HG02840 (cell line): ENCODE data around the gene DSG3.

Experiments used
- ATAC-seq: cut with Tn5 transposase; IDR thresholded peaks from one replicate; pipeline ENCODE4 v1.9.1; 2021; ENCODE audit warnings: mild to moderate bottlenecking, moderate library complexity, moderate number of reproducible peaks; ENCODE audit not compliant: unreplicated experiment, low FRiP score

Gene DSG3

GRCh38 chr18:31430554-31430953, 17.0 kb upstream of the DSG3 start:
- no peak for ATAC-seq

GRCh38 chr18:31432316-31432715, 15.2 kb upstream of the DSG3 start:
- no peak for ATAC-seq

- ATAC-seq, result no peak
Measured at GRCh38 chr18:31436825-31437224, 10.7 kb upstream of the DSG3 start.

DNA sequence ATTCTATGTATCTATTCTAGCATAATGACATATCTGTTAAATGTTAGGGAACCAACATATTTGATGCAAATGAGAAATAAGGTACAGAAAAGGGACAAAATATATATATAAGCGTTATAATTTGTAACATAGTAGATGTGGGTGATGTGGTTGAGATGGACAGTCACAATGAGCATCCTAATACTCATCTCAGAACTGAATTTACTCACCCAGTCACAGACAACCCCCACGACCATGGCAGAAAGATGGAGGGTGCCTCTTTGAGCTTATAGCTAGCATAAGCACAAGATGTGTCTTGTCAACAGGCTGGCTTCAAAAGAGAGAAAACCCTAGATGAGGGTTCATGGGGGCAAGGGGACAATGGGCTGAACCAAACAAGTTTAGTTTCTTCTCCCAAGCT, 9.1 kb upstream of the DSG3 start:
- ATAC-seq, result no peak

- no peak for ATAC-seq
Measured at GRCh38 chr18:31439807-31440325, 7.7 kb upstream of the DSG3 start.

GRCh38 chr18:31440787-31441186, 6.8 kb upstream of the DSG3 start:
- no peak for ATAC-seq

GRCh38 chr18:31441493-31441892, 6.0 kb upstream of the DSG3 start:
- no peak for ATAC-seq

- ATAC-seq, result no peak
Measured at GRCh38 chr18:31444142-31444541, 3.4 kb upstream of the DSG3 start.

GRCh38 chr18:31445908-31446307, 1.6 kb upstream of the DSG3 start:
- no peak for ATAC-seq

DNA sequence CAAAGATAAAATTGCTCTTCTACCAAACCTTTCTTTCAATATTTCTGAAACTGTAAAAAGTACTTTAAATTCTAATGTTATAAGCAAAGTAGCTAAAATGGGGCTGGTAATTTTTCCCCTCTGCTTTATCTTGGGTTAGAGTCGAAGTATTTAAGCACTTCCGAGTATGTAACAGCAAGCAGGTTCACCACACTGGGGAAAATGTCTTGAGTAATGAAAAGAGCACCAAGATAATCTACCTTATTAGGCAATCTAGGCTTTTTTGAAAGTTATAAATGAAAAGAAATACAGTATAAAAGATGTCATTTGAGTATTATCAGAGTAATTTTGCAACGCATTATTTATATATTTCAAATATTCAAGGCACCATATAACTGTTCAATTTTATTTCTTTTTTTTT, 687 bp upstream of the DSG3 start:
- ATAC-seq, result no peak

DNA sequence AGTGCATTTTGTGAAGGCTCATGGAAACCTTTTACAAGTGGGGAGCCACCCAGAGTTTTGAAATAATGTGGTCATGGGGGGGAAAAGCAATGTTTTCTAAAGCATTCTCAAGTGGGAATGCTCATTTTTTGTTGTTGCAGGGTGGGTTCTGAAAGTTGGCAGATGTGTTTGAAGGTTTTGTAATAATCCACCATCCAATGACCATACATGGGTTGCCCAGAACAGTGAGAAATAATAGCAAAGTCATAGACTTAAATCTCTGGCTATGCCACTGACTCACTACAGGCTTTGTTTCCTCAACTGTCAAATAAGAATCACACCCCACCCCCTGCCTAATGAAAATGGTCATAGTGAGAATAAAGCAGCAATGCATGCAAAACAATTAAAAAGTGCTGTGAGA, 2.9 kb downstream of the DSG3 start:
- ATAC-seq, result no peak

- ATAC-seq, result no peak
Measured at GRCh38 chr18:31451625-31452024, 4.1 kb downstream of the DSG3 start.

- no peak for ATAC-seq
Measured at GRCh38 chr18:31454066-31454708, 6.6 kb downstream of the DSG3 start.

DNA sequence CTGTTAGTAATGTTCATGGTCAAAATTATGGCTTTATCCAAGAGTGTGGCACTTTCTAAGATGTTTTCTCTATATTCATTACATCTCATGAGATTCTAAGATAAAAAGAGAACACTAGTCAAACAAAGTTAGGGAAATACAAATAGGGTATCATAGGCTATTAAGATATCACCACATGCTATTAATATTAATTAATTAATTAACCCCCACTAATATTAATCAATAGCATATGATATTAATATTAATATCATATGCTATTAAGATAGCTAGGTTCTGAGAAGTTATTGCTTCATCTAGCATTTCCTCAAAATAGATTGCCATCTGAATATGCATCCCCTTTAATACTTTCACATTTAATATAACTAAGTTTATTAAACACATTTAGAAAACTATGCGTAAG, 22.1 kb downstream of the DSG3 start:
- no peak for ATAC-seq

GRCh38 chr18:31478688-31479087, 31.1 kb downstream of the DSG3 start:
- no peak for ATAC-seq

GRCh38 chr18:31482051-31482450, 34.5 kb downstream of the DSG3 start:
- ATAC-seq, result no peak

- ATAC-seq, result no peak
Measured at GRCh38 chr18:31483396-31483795, 35.9 kb downstream of the DSG3 start.

GRCh38 chr18:31484461-31484860, 36.9 kb downstream of the DSG3 start:
- ATAC-seq, result no peak

DNA sequence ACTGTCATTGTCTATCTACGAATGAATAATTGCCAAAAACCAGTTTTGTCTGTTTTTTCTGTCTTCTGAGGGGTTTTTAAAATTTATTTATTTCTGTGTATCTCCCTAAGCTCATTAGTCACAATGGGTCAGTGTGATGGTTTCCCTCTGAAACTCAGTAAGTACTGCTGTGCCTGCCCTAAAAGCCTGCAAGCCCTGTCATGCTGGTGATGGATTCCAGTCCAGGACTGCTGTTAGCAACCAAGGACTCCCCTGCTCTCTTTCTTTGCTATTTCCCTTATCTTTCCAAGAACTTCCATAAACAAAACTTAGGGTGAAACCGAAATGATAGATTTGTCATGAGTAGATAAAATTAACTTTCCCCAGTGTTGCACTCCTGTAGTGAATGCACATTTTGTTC, 38.6 kb downstream of the DSG3 start:
- ATAC-seq, result no peak

- no peak for ATAC-seq
Measured at GRCh38 chr18:31487246-31488015, 39.9 kb downstream of the DSG3 start.

- no peak for ATAC-seq
Measured at GRCh38 chr18:31489311-31489710, 41.8 kb downstream of the DSG3 start.

- peak; percentile 78 for ATAC-seq
Measured at GRCh38 chr18:31490387-31490786, 42.8 kb downstream of the DSG3 start.
